Measurements from ENCODE around the gene PLK1. TPM values are rescaled to one million over a fixed set of nuclear protein-coding genes. Genes with fewer than 3 reads are reported as not detected.

Gene PLK1
- total and polyA plus RNA-seq, 2 of the 13 experiments (the other 11 are each of a cell fraction or from before 2014, with no cell fraction given), result 71.5 to 76.3 TPM

- no peak for TF ChIP-seq ZNF543 (CRISPR knock-in tag; IDR thresholded peaks at IDR 0.05)
- TF ChIP-seq MLX (CRISPR knock-in tag; IDR thresholded peaks at IDR 0.05), result peak; percentile 46; the same call in 1 of the 2 replicates
- TF ChIP-seq MYC (CRISPR knock-in tag; IDR thresholded peaks at IDR 0.05; ENCODE audit: borderline replicate concordance), result peak; percentile 98
- no peak; the same call in 1 of the 2 replicates for TF ChIP-seq ETS1 (CRISPR knock-in tag; IDR thresholded peaks at IDR 0.05)
- peak; percentile 17 for TF ChIP-seq HNRNPH1 (optimal IDR thresholded peaks at IDR 0.05; ENCODE audit: low read depth, low read length)
- TF ChIP-seq WIZ (CRISPR knock-in tag; IDR thresholded peaks at IDR 0.05), result no peak
- peak; percentile 96 for TF ChIP-seq ZNF605 (CRISPR knock-in tag; IDR thresholded peaks at IDR 0.05)
- TF ChIP-seq HNRNPK (IDR thresholded peaks at IDR 0.05; ENCODE audit: low read depth, low read length, poor library complexity, severe bottlenecking), result no peak
- peak; percentile 27; the same call in 1 of the 2 replicates for TF ChIP-seq THRA (CRISPR knock-in tag; IDR thresholded peaks at IDR 0.05; ENCODE audit: borderline replicate concordance)
- TF ChIP-seq AKAP8 (CRISPR knock-in tag; IDR thresholded peaks at IDR 0.05), result peak; percentile 21; the same call in 1 of the 2 replicates
- peak; percentile 79; the same call in 1 of the 2 replicates for TF ChIP-seq ZNF691 (CRISPR knock-in tag; IDR thresholded peaks at IDR 0.05; ENCODE audit: borderline replicate concordance, low read depth)
- peak; percentile 94; the same call in 1 of the 2 replicates for TF ChIP-seq CAMTA2 (CRISPR knock-in tag; IDR thresholded peaks at IDR 0.05; ENCODE audit: borderline replicate concordance)
- peak; percentile 100 for TF ChIP-seq IRX3 (CRISPR knock-in tag; IDR thresholded peaks at IDR 0.05; ENCODE audit: borderline replicate concordance, low read depth)
- peak; percentile 99 for TF ChIP-seq JDP2 (CRISPR knock-in tag; IDR thresholded peaks at IDR 0.05; ENCODE audit: borderline replicate concordance)
- peak; percentile 66; the same call in 1 of the 2 replicates for TF ChIP-seq NFKBIZ (CRISPR knock-in tag; IDR thresholded peaks at IDR 0.05)
- 0 out of 2 replicates have a peak, but pooled peaks have one; percentile 2 for TF ChIP-seq NR3C1 (CRISPR knock-in tag; IDR thresholded peaks at IDR 0.05)
- TF ChIP-seq MXI1 (IDR thresholded peaks at IDR 0.05; ENCODE audit: borderline replicate concordance, low read depth, low read length), result peak; percentile 100
- no peak for TF ChIP-seq ZNF619 (CRISPR knock-in tag; IDR thresholded peaks at IDR 0.05)
- TF ChIP-seq HDAC1 (CRISPR knock-in tag; IDR thresholded peaks at IDR 0.05), result peak; percentile 100
- TF ChIP-seq GTF2F1 (IDR thresholded peaks at IDR 0.05; ENCODE audit: low read length), result no peak
- no peak for TF ChIP-seq ZMAT5 (CRISPR knock-in tag; IDR thresholded peaks at IDR 0.05; ENCODE audit: borderline replicate concordance, low read depth)
- no peak for TF ChIP-seq PAWR (CRISPR knock-in tag; IDR thresholded peaks at IDR 0.05; ENCODE audit: borderline replicate concordance)
- peak; percentile 64; the same call in 1 of the 2 replicates for TF ChIP-seq NFKB2 (CRISPR knock-in tag; IDR thresholded peaks at IDR 0.05; ENCODE audit: borderline replicate concordance)
- no peak for TF ChIP-seq EEA1 (CRISPR knock-in tag; IDR thresholded peaks at IDR 0.05; ENCODE audit: borderline replicate concordance)
Measured at GRCh38 chr16:23678430-23679273, at the start of gene PLK1 (continued).

All from HepG2 (cell line).